GM13977 (cell line): ENCODE results near the gene RASA3.
"Not testable (repeated sequence)": the region's sequence is repeated elsewhere in the genome, so short reads cannot be mapped to it uniquely, and the experiment has no call there.

ENCODE experiments used
- DNase-seq: peaks from one replicate; pipeline ENCODE4 v3.0.0; 2012; ENCODE audit warnings: low spot score
- in situ Hi-C: fragments of 300-500 bp; cut with MboI; formaldehyde crosslinking; loops from one replicate; pipeline ENCODE4 v1.12.0; 2022; ENCODE audit warnings: low sequenced_read_pairs, low pct_unique_long_range_greater_than_20kb, mixed read lengths, inconsistent platforms; ENCODE audit not compliant: unreplicated experiment
- TF ChIP-seq, protein P1 (sequence below): IDR thresholded peaks from 2 replicates; pipeline ENCODE4 v1.5.1; 2012; ENCODE audit warnings: mild to moderate bottlenecking, control low read depth; ENCODE audit not compliant: insufficient read depth; ENCODE audit errors: extremely low read depth, missing control alignments

RASA3 gene

DNA sequence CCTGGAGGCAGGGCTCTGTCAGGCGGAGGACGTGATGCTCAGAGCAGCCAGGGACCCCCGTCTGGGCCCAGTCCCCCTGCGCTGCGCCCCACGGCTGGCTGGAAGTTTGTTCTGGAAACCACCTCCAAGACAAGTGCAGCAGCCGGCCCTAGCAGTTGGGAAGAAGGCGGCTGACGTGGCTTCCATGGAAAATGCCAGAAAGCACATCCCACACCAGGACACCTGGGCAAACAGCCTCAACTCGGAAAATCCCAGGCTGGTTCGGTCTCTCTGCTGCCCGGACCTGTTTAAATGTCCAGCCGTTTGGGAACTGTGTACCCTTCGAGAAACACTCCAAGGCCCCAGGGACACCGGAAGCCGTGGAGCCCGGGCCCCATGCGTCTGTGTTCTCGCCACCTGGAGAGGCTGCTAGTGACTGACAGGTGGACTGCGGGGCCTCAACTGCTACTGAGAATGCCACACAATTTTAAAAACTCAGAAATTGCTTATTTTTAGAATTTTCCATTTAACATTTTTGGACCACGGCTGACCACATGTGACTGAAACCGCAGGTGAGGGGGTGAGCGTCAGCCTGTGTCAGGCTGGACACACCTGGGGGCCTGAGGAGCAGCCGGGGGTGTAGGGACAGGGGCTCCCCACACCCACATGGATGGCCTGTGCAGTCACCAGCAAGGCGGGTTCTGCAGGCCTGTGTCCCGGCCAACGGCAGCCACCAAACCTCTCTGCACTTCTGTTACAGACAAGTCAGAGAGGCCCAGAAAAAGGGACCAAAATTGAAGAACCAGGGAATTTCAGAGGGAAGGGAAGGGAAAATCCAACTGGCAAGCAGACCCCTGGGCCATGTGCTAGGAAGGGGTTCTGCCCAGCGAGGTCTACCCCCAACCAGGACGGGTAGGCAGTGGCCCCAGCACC, 31.7 kb downstream of the RASA3 start:
- no peak for DNase-seq
- in situ Hi-C loops = no loop called here
- TF ChIP-seq, protein P1, sequence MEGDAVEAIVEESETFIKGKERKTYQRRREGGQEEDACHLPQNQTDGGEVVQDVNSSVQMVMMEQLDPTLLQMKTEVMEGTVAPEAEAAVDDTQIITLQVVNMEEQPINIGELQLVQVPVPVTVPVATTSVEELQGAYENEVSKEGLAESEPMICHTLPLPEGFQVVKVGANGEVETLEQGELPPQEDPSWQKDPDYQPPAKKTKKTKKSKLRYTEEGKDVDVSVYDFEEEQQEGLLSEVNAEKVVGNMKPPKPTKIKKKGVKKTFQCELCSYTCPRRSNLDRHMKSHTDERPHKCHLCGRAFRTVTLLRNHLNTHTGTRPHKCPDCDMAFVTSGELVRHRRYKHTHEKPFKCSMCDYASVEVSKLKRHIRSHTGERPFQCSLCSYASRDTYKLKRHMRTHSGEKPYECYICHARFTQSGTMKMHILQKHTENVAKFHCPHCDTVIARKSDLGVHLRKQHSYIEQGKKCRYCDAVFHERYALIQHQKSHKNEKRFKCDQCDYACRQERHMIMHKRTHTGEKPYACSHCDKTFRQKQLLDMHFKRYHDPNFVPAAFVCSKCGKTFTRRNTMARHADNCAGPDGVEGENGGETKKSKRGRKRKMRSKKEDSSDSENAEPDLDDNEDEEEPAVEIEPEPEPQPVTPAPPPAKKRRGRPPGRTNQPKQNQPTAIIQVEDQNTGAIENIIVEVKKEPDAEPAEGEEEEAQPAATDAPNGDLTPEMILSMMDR = no peak

DNA sequence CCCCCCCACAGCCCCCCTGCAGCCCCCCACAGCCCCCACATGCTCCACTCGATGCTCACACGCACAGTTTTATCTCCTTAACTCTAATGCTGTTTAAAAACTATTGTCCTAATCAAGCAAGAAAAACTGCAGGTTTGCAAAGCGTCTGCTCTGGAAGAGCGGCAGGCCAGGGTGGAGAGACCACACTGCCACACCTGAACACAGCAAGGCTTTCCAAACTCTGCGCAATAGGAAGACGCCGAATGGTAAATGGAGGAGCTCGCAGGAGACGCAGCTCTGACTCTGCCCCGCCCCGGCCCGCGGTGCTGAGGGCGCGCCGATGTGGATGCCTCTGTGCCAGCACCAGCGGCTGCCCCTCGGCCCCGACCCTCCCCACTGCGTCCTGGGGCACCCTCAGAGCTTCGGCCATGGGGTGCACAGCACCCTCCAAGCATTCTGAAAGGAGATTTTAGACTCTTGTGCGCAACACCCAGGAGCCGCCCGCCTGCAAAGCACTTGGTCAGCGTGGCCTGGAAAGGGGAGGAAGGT, 32.4 kb downstream of the RASA3 start:
- TF ChIP-seq, protein P1 = no peak
- in situ Hi-C loops = no loop called here
- no peak for DNase-seq

DNA sequence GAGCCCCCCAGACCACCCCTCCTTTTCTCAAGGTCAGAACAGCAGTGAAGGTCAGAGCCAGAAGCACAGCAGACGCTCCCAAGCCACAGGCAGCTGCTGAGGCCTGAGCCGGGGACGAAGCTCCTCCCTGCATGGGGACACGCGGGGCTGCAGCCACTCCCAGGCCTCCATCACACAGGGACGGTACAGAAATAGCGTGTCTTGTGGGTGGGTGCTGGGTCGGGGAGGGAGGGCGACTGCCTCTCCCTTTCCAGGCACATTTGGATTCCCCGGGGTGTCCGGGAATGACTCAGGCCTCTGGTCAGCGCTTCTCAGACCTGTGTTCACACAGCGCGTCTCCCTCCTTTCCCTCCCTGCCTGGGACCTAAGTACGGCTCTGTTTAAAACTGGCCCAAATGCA, 33.2 kb downstream of the RASA3 start:
- in situ Hi-C loops = no loop called here
- peak; percentile 78 for DNase-seq
- TF ChIP-seq, protein P1 = no peak

DNA sequence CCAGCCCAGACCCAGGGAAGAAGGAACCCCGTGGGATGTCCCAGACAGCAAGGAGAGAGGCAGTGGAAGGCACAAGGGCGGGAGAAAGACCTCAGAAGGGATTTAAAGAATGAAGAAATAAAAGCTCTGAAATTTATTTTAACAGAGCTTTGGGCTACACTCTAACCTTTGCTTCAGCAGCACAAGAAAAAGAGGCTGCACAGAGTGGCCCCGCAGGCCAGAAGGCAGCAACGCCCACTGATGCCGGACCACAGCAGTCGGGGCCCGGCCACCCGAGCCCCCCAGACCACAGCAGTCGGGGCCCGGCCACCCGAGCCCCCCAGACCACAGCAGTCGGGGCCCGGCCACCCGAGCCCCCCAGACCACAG, 33.8 kb downstream of the RASA3 start:
- in situ Hi-C loops, DNase-seq: not testable (repeated sequence)

DNA sequence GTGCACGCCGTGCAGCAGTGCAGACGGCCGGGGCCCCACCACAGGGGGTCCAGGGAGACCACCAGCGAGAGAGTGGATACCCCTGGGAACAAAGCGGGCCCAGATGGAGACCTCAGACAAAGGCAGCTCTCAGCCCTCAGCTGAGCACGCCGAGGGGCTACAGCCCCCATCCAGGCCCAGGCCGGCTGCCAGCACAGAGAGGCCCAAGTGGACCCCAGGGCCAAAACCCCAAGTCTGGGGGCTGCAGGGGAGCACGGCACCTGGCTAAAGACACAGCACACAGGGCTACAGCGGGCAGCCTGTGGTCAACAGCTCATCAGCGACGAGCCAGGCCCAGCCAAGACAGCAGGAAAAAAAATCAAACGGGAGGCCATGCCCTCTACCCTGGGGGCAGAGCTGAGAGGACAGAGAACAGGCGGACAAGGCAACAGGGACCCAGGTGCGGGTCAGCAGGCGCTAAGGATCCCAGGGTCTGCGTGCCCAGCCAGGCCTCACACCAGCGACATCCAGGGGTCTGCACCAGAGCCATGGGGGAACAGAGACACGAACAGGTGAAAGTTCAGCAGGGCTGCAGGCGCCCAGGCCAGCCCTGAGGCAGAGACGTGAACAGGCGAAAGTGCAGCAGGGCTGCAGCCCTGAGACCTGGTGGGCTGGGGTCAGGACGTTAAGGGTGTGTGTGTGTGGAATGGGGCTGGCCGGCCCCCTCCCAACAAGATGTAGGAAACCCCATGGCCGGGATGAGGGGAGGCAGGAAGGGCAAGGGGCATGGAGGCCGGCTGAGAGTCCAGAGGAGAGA, 34.3 kb downstream of the RASA3 start:
- in situ Hi-C loops = no loop called here
- TF ChIP-seq, protein P1 = no peak
- no peak for DNase-seq

DNA sequence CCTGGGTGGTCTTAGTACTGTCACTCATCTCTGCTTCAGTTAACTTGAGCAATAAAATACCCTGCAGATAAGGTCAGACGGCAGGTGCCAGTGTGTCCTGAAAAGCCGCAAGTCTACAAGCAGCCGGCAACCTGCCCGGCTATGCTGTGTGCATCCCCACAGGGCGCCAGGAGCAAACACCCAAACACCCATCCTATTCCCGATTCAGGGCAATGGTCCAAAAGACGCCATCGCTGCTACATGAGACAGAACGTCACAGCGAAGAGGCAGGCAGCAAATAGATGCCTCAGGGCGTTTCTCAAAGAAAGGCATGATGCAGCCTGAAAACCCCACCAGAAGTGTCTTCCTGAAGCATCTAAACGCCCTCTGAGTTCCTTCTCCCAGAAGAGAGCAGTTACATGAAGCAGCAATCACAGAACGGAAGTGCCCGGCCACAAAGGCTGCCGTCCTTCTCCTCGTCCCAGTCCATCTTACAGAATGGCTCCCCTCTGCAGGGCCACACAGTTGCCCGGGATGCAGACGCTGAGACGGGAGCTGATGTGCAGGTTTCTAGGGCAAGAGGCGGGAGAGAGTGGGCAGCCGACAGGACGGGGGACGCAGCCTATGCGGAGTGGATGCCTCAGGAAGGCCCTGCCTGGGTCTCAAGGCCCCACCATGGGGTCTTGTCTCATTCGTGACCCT, 35.1 kb downstream of the RASA3 start:
- TF ChIP-seq, protein P1 = no peak
- no peak for DNase-seq
- in situ Hi-C loops = no loop called here
